ENCODE results near the gene STH.

STH gene

GRCh38 chr17:46028981-46029565 is 30.0 kb downstream of the STH start:
- DNase-seq, result no peak

- DNase-seq, result no peak
Measured at GRCh38 chr17:46029627-46030026, 30.6 kb downstream of the STH start.

- no peak for DNase-seq
Measured at GRCh38 chr17:46030752-46031151, 31.7 kb downstream of the STH start.

- DNase-seq, result no peak
Measured at GRCh38 chr17:46031440-46031839, 32.4 kb downstream of the STH start.

GRCh38 chr17:46031920-46032319 is 32.9 kb downstream of the STH start:
- no peak for DNase-seq

- DNase-seq, result no peak
Measured at GRCh38 chr17:46032909-46033308, 33.9 kb downstream of the STH start.

- DNase-seq, result no peak
Measured at GRCh38 chr17:46033392-46033791, 34.3 kb downstream of the STH start.

- DNase-seq, result no peak
Measured at GRCh38 chr17:46035112-46035818, 36.2 kb downstream of the STH start.

GRCh38 chr17:46036491-46036890 is 37.4 kb downstream of the STH start:
- DNase-seq, result no peak

- DNase-seq, result no peak
Measured at GRCh38 chr17:46037722-46038255, 38.7 kb downstream of the STH start.

GRCh38 chr17:46038414-46038813 is 39.4 kb downstream of the STH start:
- no peak for DNase-seq

- DNase-seq, result no peak
Measured at GRCh38 chr17:46038937-46039336, 39.9 kb downstream of the STH start.

GRCh38 chr17:46039592-46040186 is 40.6 kb downstream of the STH start:
- no peak for DNase-seq

GRCh38 chr17:46042246-46042645 is 43.2 kb downstream of the STH start:
- DNase-seq, result no peak

GRCh38 chr17:46042925-46043324 is 43.9 kb downstream of the STH start:
- no peak for DNase-seq

- no peak for DNase-seq
Measured at GRCh38 chr17:46043606-46044005, 44.6 kb downstream of the STH start.

- peak; percentile 38 for DNase-seq
Measured at GRCh38 chr17:46044286-46044928, 45.4 kb downstream of the STH start.

- no peak for DNase-seq
Measured at GRCh38 chr17:46044989-46045388, 45.9 kb downstream of the STH start.

- DNase-seq, result peak; percentile 46
Measured at GRCh38 chr17:46045639-46046038, 46.6 kb downstream of the STH start.

GRCh38 chr17:46046957-46047356 is 47.9 kb downstream of the STH start:
- DNase-seq, result no peak

- no peak for DNase-seq
Measured at GRCh38 chr17:46047398-46047797, 48.3 kb downstream of the STH start.

GRCh38 chr17:46047856-46048255 is 48.8 kb downstream of the STH start:
- DNase-seq, result no peak

Measured in activated CD4-positive, alpha-beta T cell treated with anti-CD3 and anti-CD28 coated beads, Interleukin-2, amount 50 U/mL, for 16 hours (primary cell).